Measurements from ENCODE around the gene CBX8. TPM values are rescaled to one million over a fixed set of nuclear protein-coding genes. Genes with fewer than 3 reads are reported as not detected.
A peak's percentile ranks its signal among the peaks of the same experiment; 100 is the strongest.

CBX8 gene
- total and polyA plus RNA-seq, 2 experiments from 2014 or later, result 6.5 to 8.6 TPM

- H2AFZ ChIP-seq, result no peak overlapping the region
- no peak for TF ChIP-seq CTCF (IDR thresholded peaks at IDR 0.05; ENCODE audit: poor library complexity)
- peak; percentile 45 for TF ChIP-seq EZH2phosphoT487 (IDR thresholded peaks at IDR 0.05; ENCODE audit: low read depth, severe bottlenecking, unreplicated experiment)
- TF ChIP-seq EZH2 (IDR thresholded peaks at IDR 0.05; ENCODE audit: borderline replicate concordance), result peak; percentile 6
- H3K4me3 ChIP-seq, result no peak overlapping the region
- peaks cover 21% of the 10 kb centered on the region for H3K79me2 ChIP-seq
- WGBS (ENCODE audit: low lambda C conversion rate, missing lambda C conversion rate), result 8% methylated on average over 22 of the region's 22 CpGs
- H3K9me3 ChIP-seq (ENCODE audit: low read depth), result no peaks in the 10 kb centered on the region
- H3K9me2 ChIP-seq (replicated peaks; ENCODE audit: insufficient read depth), result no peaks in the 10 kb centered on the region
- peaks cover 43% of the 10 kb centered on the region for H3K4me1 ChIP-seq (ENCODE audit: insufficient read depth)
- H4K20me1 ChIP-seq (ENCODE audit: insufficient read depth, poor library complexity, severe bottlenecking), result peaks cover 3% of the 10 kb centered on the region
- no peaks in the 10 kb centered on the region for H3K36me3 ChIP-seq (replicated peaks; ENCODE audit: insufficient read depth, low read depth)
- peaks cover 60% of the 10 kb centered on the region for H3K27me3 ChIP-seq
- peak overlapping the region; percentile 83 for H3K4me2 ChIP-seq
- DNase-seq (ENCODE audit: low spot score), result no peak
- peak overlapping the region; percentile 77 for H3K27ac ChIP-seq
Observed at GRCh38 chr17:79792341-79792871, 4.5 kb downstream of the CBX8 start.

DNA sequence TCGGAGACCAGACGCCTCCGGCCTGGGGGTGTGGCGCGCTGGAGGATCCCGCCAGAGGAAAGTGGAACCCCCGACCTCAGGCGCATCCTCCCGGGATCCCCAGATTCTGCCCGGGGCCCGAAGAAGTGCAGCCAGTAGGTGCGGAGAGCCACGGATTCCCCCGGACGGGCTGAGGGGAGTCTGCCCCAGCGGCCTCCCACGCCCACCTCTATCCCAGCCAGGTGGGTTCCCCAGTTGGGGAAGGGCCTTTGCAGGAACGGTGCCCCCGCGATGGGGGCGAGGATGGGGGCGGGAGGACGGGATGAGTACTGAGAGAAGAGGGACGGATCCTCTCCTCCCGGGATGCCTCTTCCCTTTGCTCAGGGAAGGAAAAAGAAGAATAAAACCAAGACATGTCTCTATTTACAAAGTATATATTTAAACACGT, 5.1 kb downstream of the CBX8 start:
- Histone ChIP-seq H3K9me2 (replicated peaks; ENCODE audit: insufficient read depth) (no peaks in the 10 kb centered on the region), H3K27me3 (peaks cover 65% of the 10 kb centered on the region), H3K36me3 (replicated peaks; ENCODE audit: insufficient read depth, low read depth) (no peaks in the 10 kb centered on the region), H3K79me2 (peaks cover 21% of the 10 kb centered on the region), H3K9me3 (ENCODE audit: low read depth) (no peaks in the 10 kb centered on the region), H4K20me1 (ENCODE audit: insufficient read depth, poor library complexity, severe bottlenecking) (peaks cover 3% of the 10 kb centered on the region), H3K4me3 (no peak overlapping the region), H2AFZ (no peak overlapping the region), H3K4me1 (ENCODE audit: insufficient read depth) (peaks cover 43% of the 10 kb centered on the region), H3K27ac (no peak overlapping the region), H3K4me2 (peak overlapping the region; percentile 83)
- TF ChIP-seq CTCF (IDR thresholded peaks at IDR 0.05; ENCODE audit: poor library complexity) (no peak), EZH2 (IDR thresholded peaks at IDR 0.05; ENCODE audit: borderline replicate concordance) (peak; percentile 91), EZH2phosphoT487 (IDR thresholded peaks at IDR 0.05; ENCODE audit: low read depth, severe bottlenecking, unreplicated experiment) (no peak)
- WGBS (ENCODE audit: low lambda C conversion rate, missing lambda C conversion rate), result 8% methylated on average over 25 of the region's 26 CpGs
- DNase-seq (ENCODE audit: low spot score), result no peak

- Histone ChIP-seq H3K9me2 (replicated peaks; ENCODE audit: insufficient read depth) (no peaks in the 10 kb centered on the region), H3K27me3 (peaks cover 67% of the 10 kb centered on the region), H3K36me3 (replicated peaks; ENCODE audit: insufficient read depth, low read depth) (no peaks in the 10 kb centered on the region), H3K4me2 (peak overlapping the region; percentile 83), H3K9me3 (ENCODE audit: low read depth) (no peaks in the 10 kb centered on the region), H2AFZ (no peak overlapping the region), H3K4me3 (no peak overlapping the region), H3K27ac (no peak overlapping the region), H4K20me1 (ENCODE audit: insufficient read depth, poor library complexity, severe bottlenecking) (peaks cover 3% of the 10 kb centered on the region), H3K79me2 (peaks cover 17% of the 10 kb centered on the region), H3K4me1 (ENCODE audit: insufficient read depth) (peaks cover 41% of the 10 kb centered on the region)
- 7% methylated on average over 61 of the region's 68 CpGs for WGBS (ENCODE audit: low lambda C conversion rate, missing lambda C conversion rate)
- DNase-seq (ENCODE audit: low spot score), result no peak
- TF ChIP-seq EZH2 (IDR thresholded peaks at IDR 0.05; ENCODE audit: borderline replicate concordance), result peak; percentile 81
- no peak for TF ChIP-seq EZH2phosphoT487 (IDR thresholded peaks at IDR 0.05; ENCODE audit: low read depth, severe bottlenecking, unreplicated experiment)
Observed at GRCh38 chr17:79790805-79791734, 5.8 kb downstream of the CBX8 start.
